CD4-positive, alpha-beta T cell treated with Interleukin-21 for 1 hour (primary cell): ENCODE results near the gene CBFA2T3.
A peak's percentile ranks its signal among the peaks of the same experiment; 100 is the strongest.

ENCODE experiments used
- DNase-seq: peaks from one replicate; pipeline ENCODE4 v3.0.0-alpha.2; 2020

CBFA2T3 gene

GRCh38 chr16:88869673-88869980 is 107.4 kb downstream of the CBFA2T3 start:
- DNase-seq = no peak

- DNase-seq = no peak
These were observed 107.9 kb downstream of the CBFA2T3 start for GRCh38 chr16:88868974-88869672.

- DNase-seq = no peak
These were observed 109.3 kb downstream of the CBFA2T3 start for GRCh38 chr16:88867581-88868246.

- DNase-seq = no peak
These were observed 110.7 kb downstream of the CBFA2T3 start, which contains the start of gene PABPN1L for GRCh38 chr16:88866151-88866920. Gene PABPN1L (minus strand): TSS chr16:88866660. CDS start chr16:88866606, 54 bp downstream.

GRCh38 chr16:88865742-88866141 is 111.3 kb downstream of the CBFA2T3 start:
- DNase-seq = no peak

- DNase-seq = no peak
These were observed 111.7 kb downstream of the CBFA2T3 start for GRCh38 chr16:88865310-88865709.

- no peak for DNase-seq
These were observed 112.5 kb downstream of the CBFA2T3 start for GRCh38 chr16:88864521-88864920.

- no peak for DNase-seq
These were observed 112.9 kb downstream of the CBFA2T3 start for GRCh38 chr16:88864099-88864498.

- no peak for DNase-seq
These were observed 113.6 kb downstream of the CBFA2T3 start for GRCh38 chr16:88863426-88863825.

- no peak for DNase-seq
These were observed 114.0 kb downstream of the CBFA2T3 start for GRCh38 chr16:88862968-88863367.

- DNase-seq = no peak
These were observed 115.6 kb downstream of the CBFA2T3 start for GRCh38 chr16:88861359-88861758.

GRCh38 chr16:88859381-88860091 is 117.5 kb downstream of the CBFA2T3 start:
- DNase-seq = no peak

GRCh38 chr16:88857728-88858339 is 119.2 kb downstream of the CBFA2T3 start:
- DNase-seq = peak; percentile 77

GRCh38 chr16:88856828-88857727 is 119.9 kb downstream of the CBFA2T3 start, which contains the start of the genes GALNS and TRAPPC2L:
Gene GALNS (minus strand): TSS chr16:88856947. CDS start chr16:88856877, 70 bp downstream.
Gene TRAPPC2L (plus strand): TSS chr16:88857127. CDS start chr16:88857151, 24 bp downstream.
- peak; percentile 97 for DNase-seq

- DNase-seq = no peak
These were observed 120.7 kb downstream of the CBFA2T3 start for GRCh38 chr16:88856122-88856827.

- DNase-seq = no peak
These were observed 121.3 kb downstream of the CBFA2T3 start for GRCh38 chr16:88855736-88856121.

GRCh38 chr16:88855176-88855575 is 121.8 kb downstream of the CBFA2T3 start:
- no peak for DNase-seq

- peak; percentile 37 for DNase-seq
These were observed 122.5 kb downstream of the CBFA2T3 start for GRCh38 chr16:88854306-88855111.

- no peak for DNase-seq
These were observed 123.6 kb downstream of the CBFA2T3 start for GRCh38 chr16:88853325-88853941.
